ENCODE measurements around the gene ZMYND19.
"Not testable (repeated sequence)": the region's sequence is repeated elsewhere in the genome, so short reads cannot be mapped to it uniquely, and the experiment has no call there.

The ZMYND19 gene

DNA sequence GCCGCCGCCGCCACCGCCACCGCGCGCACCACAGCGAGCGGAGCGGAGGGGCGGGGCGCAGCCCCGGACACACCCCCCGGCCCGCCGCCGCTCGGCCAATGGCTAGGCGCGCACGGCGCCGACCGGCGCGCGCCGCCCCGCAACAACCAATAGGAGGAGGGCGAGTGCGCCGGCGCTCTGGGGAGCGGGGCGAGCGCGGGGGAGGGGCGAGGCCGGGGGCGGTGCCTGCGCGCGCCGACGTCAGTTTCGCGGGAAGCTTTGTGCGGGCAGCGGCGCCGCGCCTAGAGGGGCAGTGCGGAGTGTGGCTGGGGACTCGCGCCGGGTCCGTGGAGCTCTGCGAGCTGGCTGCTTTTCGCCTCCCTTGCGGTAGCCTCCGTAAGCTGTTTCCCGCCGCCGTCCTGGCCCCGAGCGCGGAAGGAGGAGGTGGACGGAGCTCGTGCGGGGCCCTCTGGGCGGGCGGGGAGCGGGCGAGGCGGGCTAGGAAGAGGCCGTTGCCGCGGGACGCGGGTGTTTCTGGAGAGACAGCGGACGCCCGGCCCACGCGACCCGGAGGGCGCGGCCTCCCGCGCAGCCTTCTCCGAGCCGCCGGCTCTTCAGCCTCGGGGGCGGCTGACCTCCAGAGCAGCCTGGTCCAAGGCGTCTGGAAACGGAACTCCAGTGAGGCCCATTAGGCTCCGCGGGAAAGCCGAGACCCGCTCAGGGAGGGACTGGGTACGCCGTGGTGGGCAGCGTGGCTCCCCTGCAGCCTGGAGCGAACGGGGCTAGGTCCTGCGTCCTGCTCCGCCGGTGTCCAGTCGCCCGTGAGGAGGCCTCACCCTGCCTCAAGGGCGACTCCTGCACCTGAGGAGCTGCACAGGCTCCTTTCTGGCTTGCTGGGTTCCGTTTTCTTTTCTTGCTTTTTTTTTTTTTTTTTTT is at the start of gene ZMYND19:
Gene ZMYND19 (minus strand): TSS at position 44 of the 915 bp plus-strand sequence. CDS start 249 bp downstream, outside the sequence.
- DNase-seq (ENCODE audit: low read depth in 2 of 2) = peak; percentile 66 to 80

DNA sequence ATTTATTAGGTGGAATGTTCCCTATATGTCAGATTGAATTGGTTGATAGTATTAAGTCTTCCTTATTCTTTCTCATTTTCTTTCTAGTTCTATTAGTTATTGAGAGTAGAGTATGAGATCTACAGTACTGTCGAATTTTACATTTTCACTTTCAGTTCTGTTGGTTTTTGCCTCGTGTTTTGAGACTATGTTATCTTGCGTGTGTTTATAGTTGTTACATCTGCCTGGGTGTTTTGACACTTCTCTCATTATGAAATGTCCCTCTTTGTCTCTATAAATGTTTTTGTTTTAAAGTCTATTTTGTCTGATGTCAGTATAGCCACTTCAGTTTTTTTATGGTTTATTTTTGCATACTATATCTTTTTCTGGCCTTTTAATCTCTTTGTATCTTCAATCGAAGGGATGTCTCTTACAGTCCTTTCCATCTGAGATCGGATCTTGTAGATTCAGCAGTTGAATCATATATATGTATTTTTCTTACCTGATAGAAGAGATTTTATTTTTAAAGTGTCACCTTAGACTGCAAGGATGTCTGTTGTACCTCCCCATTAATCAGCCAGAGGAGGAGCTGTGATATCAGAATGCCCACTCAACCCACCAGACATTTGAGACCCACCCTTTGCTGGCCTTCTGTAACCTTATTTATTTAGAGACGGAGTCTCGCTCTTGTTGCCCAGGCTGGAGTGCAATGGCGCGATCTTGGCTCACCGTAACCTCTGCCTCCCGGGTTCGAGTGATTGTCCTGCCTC is 49.2 kb upstream of the ZMYND19 start:
- no peak for DNase-seq (ENCODE audit: low read depth in 2 of 2)

GRCh38 chr9:137638680-137639079 is 48.4 kb upstream of the ZMYND19 start:
- no peak for DNase-seq (ENCODE audit: low read depth in 2 of 2)

DNA sequence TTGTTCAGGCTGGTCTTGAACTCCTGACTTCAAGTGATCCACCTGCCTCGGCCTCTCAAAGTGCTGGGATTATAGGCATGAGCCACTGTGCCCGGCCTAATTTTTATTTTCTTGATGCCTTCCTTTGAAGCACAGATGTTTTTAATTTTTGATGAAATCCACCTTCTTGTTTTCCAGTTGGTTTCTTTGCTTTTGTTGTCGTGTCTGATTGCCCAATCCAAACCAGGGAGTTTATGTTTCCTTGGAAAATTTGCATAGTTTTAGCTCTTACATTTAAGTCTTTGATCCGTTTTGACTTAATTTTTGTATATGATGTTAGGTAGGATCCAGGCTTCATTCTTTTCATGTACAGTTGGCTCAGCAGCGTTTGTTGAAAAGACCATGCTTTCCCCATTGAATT is 43.7 kb upstream of the ZMYND19 start:
- DNase-seq (ENCODE audit: low read depth in 2 of 2) = no peak

- no peak for DNase-seq (ENCODE audit: low read depth in 2 of 2)
Measured at GRCh38 chr9:137632230-137633161, 42.2 kb upstream of the ZMYND19 start.

GRCh38 chr9:137631345-137632229 is 41.3 kb upstream of the ZMYND19 start:
- no peak for DNase-seq (ENCODE audit: low read depth in 2 of 2)

DNA sequence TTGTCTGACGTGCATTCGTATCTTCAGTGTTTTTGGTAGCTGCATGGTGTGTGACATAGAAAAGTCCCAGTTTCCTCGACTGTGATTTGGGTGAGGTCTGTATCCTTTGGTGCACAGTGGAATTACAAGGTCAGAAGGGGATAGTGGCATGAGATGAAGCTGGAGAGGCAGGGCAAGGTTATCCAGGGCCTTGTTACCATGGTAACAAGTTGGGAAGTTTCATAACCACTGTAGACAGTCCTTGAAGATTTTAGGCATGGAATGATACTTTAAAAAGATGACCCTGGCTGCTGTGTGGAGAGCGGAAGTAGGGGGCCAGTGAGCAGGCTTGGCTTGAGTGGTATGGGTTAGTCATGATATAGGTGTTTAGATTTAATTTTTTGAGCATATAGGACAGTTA is 40.4 kb upstream of the ZMYND19 start:
- no peak for DNase-seq (ENCODE audit: low read depth in 2 of 2)

DNA sequence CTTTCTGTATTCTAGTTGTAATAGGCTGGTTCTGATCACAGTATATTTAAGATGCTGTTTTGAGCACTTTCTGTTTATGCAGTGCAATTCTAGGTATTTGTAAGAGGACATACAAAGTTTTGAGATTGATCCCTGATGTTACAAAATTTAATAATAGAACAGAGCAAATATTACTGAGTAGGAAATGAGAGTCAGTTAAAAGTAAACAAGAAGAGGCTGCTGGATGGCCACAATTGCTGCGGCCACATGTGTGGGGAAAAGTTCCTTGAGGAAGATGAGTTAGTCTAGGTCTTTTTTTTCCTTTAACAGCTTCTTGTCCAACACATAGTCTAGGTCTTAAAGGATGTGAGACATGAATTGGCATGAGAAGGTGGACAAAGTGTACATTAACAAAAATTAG is 39.8 kb upstream of the ZMYND19 start:
- DNase-seq (ENCODE audit: low read depth in 2 of 2) = no peak

- DNase-seq (ENCODE audit: low read depth in 2 of 2) = not testable (repeated sequence)
Measured at GRCh38 chr9:137627406-137627805, 37.1 kb upstream of the ZMYND19 start.

GRCh38 chr9:137626464-137626863 is 36.2 kb upstream of the ZMYND19 start:
- DNase-seq (ENCODE audit: low read depth in 2 of 2) = no peak

GRCh38 chr9:137622211-137622610 is 31.9 kb upstream of the ZMYND19 start:
- not testable (repeated sequence) for DNase-seq (ENCODE audit: low read depth in 2 of 2)

DNA sequence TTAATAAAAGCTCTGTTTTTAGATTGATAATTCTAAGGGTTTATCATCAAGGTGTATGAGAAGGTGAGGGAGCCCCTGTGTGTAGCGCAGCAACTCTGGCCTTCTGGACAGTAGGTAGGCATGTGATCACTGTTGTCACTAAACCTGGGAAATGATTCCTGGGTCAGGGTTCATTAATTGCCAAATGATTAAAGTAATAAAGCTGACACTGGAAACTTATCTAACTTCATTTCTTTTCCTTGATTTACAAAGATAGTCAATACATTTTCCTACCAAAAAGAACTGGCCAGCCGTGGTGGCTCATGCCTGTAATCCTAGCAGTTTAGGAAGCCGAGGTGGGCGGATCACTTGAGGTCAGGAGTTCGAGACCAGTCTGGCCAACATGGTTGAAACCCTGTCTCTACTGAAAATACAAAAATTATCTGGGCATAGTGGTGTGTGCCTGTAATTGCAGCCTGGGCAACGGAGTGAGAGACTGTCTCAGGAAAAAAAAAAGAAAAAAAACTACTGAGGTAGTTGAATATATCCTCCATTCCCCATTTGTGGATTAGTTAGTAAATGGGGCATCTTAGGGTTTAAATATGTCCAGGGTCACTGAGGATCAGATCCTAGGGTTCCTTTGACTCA is 30.9 kb upstream of the ZMYND19 start:
- no peak for DNase-seq (ENCODE audit: low read depth in 2 of 2)

DNA sequence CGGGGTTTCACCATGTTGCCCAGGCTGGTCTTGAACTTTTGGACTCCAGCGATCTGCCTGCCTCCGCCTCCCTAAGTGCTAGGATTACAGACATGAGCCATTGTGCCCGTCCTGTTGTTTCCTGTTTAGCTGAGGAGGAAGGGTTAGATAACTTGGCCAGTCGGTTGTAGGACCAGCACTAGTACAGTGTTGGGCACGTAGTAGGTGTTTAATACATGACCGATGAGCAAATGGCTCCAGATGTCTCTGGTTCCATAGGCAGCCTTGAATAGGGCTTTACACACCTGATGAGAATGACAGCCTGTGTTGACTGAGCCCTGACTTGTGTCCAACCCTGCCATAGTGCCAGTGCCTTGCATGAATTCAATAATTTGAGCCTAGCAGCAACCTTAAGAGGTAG is 30.3 kb upstream of the ZMYND19 start:
- no peak for DNase-seq (ENCODE audit: low read depth in 2 of 2)

- DNase-seq (ENCODE audit: low read depth in 2 of 2) = no peak
Measured at GRCh38 chr9:137620048-137620405, 29.7 kb upstream of the ZMYND19 start.

- no peak for DNase-seq (ENCODE audit: low read depth in 2 of 2)
Measured at GRCh38 chr9:137619240-137620047, 29.1 kb upstream of the ZMYND19 start.

DNA sequence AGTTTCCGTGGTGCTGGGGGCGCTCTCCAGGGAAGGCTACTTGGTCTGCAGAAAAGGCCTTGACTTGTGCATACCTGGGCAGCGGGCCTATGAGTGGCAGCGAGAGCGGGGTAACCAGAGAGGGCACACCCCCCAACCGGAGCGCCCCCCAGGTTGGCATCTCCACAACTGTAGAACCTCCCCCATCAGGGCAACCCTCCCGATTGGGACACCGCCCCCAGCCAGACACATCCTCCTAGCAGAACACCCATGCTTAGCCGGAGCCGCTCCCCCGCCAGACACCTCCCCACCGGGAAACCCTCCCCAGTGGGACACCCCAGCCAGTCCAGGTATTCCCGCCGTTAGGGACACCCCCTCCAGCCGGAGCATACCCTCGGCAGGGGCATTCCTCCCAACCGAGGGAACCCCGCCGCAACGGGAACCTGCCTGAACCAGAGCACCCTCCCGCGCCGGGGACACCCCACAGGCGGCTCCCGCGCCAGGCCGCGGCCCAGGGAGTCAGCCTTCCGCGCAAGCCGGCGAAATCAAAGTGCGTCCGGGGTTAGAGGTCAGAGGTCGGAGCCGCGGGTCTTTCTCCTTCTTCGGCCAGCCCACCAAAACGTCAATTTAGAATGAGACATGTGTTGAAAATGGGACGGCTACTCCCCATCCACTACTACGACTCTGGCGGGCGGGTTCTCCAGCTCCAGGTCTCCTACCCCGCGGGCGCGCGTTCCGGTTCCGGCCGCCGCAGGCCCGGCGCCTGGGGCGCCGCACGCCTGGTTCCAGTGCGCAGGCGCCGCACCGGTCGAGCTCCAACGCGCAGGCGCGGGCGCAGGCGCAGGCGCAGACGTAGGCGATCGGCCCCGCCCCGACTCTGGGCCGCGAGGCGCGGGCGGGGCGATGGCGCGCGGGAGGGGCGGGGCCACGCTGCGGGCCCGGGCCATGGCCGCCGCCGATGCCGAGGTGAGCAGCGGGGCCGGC is 28.1 kb upstream of the ZMYND19 start, which contains the start of gene EHMT1:
Gene EHMT1 (plus strand): TSS at position 901 of the 963 bp plus-strand sequence. CDS start 24 bp downstream, at position 925.
- DNase-seq (ENCODE audit: low read depth in 2 of 2) = peak; percentile 70 to 84

DNA sequence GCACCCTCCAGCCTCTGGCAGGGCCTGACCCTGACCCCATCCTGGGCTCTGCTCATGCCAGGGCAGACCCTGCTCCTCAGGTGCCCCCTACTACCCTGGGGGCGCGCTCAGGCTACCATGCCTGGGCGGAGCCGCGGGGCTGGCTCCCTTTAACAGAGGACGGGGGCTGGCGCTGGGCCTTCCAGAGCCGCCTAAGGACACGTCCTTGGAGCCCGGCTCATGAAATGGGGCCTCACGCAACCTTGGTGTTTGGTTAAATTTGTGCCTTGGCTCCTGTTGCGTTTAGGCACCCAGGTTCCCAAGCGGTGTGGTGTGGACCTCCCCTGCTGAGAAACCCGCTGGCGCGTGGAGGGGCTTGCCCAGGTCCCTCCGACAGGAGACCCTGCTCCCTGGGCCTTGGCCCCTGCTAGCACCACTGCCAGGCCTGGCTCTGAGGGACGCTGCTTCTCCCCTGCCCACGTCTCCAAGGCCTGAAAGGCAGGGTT is 25.1 kb upstream of the ZMYND19 start:
- no peak for DNase-seq (ENCODE audit: low read depth in 2 of 2)
